CD8-positive, alpha-beta memory T cell (primary cell): ENCODE results near the gene LRFN2. TPM values are rescaled to one million over a fixed set of nuclear protein-coding genes. Genes with fewer than 3 reads are reported as not detected.

Experiments
- CTCF ChIA-PET: fragments of 350-600 bp; sonication (Branson Sonifier 250); formaldehyde crosslinking; loops from one replicate; lab custom pipeline; 2021; ENCODE audit warnings: antibody characterized with exemption; lab: Charles Lee
- POLR2A ChIA-PET: fragments of 350-600 bp; sonication (Branson Sonifier 250); formaldehyde crosslinking; loops from one replicate; lab custom pipeline; 2021; ENCODE audit warnings: antibody characterized with exemption; lab: Charles Lee
- DNase-seq, 5 donors: peaks; one replicate each; pipeline versions ENCODE4 v3.0.0 to v3.0.0-alpha.2; 2020 to 2022; ENCODE audit warnings: mixed read lengths in 1 of 5
- H3K27ac ChIP-seq: one replicate; pipeline ENCODE4 v1.7.0; 2013; ENCODE audit warnings: low read depth, mild to moderate bottlenecking, low read length, moderate library complexity
- H3K27me3 ChIP-seq: 2 replicates; pipeline ENCODE4 v1.7.0; 2013; ENCODE audit warnings: low read length, mild to moderate bottlenecking; ENCODE audit not compliant: insufficient read depth, poor library complexity, severe bottlenecking
- H3K36me3 ChIP-seq: 2 replicates; pipeline ENCODE4 v1.7.0; 2013; ENCODE audit warnings: mild to moderate bottlenecking, low read length, moderate library complexity; ENCODE audit not compliant: insufficient read depth
- H3K4me1 ChIP-seq: 2 replicates; pipeline ENCODE4 v1.7.0; 2013; ENCODE audit warnings: mild to moderate bottlenecking, low read length, moderate library complexity; ENCODE audit not compliant: insufficient read depth
- H3K4me3 ChIP-seq: 2 replicates; pipeline ENCODE4 v1.7.0; 2013; ENCODE audit warnings: mild to moderate bottlenecking, low read length
- H3K9me3 ChIP-seq: 2 replicates; pipeline ENCODE4 v1.7.0; 2013; ENCODE audit warnings: mild to moderate bottlenecking, low read length
- H3K27ac Mint-ChIP-seq, 8 donors: one replicate each; pipeline ENCODE4 v1.8.0; 2020 to 2021; ENCODE audit warnings: mixed read lengths in 8 of 8, mild to moderate bottlenecking in 6 of 8, inconsistent platforms in 3 of 8, moderate library complexity in 3 of 8
- H3K27me3 Mint-ChIP-seq, 2 donors: one replicate each; pipeline ENCODE4 v1.8.0; 2020 to 2021; ENCODE audit warnings: mixed read lengths in 2 of 2, mild to moderate bottlenecking in 1 of 2, moderate library complexity in 1 of 2
- H3K36me3 Mint-ChIP-seq, 3 donors: one replicate each; pipeline ENCODE4 v1.8.0; 2020 to 2021; ENCODE audit warnings: mixed read lengths in 3 of 3, inconsistent platforms in 1 of 3, mild to moderate bottlenecking in 1 of 3
- H3K4me1 Mint-ChIP-seq, 3 donors: one replicate each; pipeline ENCODE4 v1.8.0; 2020 to 2021; ENCODE audit warnings: mixed read lengths in 3 of 3, inconsistent platforms in 1 of 3, mild to moderate bottlenecking in 1 of 3
- H3K4me3 Mint-ChIP-seq, 7 donors: one replicate each; pipeline ENCODE4 v1.8.0; 2020 to 2021; ENCODE audit warnings: mixed read lengths in 7 of 7, mild to moderate bottlenecking in 6 of 7, moderate library complexity in 4 of 7, inconsistent platforms in 2 of 7
- H3K9me3 Mint-ChIP-seq, 5 donors: one replicate each; pipeline ENCODE4 v1.8.0; 2020 to 2022; ENCODE audit warnings: mixed read lengths in 5 of 5, mild to moderate bottlenecking in 3 of 5, moderate library complexity in 2 of 5, inconsistent platforms in 1 of 5
- polyA plus RNA-seq: library from polyadenylated mRNA; unstranded; fragments of 300-500 nt; fragmentation: Illumina TruSeq; gene quantifications from one replicate; pipeline ENCODE4 v1.2.3, GENCODE V29; 2021
- total RNA-seq, 2 experiments: library from RNA; stranded (reverse); gene quantifications; one replicate each; pipeline ENCODE4 v1.2.3, GENCODE V29; 2021

The LRFN2 gene
- total and polyA plus RNA-seq, 3 experiments from 2014 or later = 0.29 TPM; not detected in 2

DNA sequence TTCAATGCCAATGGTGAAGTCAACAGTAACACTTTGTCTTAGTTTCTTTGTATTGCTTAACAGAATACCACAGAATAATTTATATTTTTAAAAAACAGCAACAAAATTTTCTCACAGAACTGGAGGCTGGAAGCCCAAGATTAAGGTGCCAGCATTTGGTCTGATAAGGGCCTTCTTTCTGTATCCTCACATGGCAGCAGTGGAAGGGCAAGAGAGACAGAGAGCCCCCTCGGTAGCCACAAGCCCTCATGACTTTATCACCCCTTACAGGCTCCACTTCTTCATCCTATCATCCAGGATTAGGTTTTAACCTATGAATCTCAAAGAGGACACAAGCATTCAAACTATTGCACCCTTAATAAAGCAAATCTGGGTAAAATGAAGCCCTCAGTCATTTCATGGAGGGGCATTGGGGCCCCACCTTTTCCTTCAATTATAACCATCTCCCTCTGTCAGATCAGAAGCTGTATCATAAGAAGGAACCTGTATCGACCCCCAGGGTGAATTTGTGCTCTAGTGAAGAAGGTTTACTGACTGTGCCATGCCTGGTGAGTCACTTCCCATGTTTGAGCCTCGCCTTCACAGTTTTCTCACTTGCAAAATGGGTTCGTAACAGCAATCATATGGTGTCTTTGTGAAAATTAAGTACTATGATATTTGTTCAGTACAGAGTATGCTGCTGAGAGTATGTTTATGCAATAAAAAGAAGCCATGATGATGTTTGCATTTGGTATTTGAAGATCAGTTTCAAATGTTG, 178.2 kb downstream of the LRFN2 start:
- ChIA-PET POLR2A (no interaction called here), CTCF (no interaction called here)
- no peak for DNase-seq
- peaks cover 5 to 12% of the 10 kb centered on the region in 2 donors for H3K27me3 Mint-ChIP-seq
- Histone ChIP-seq H3K27me3 (no peaks in the 10 kb centered on the region), H3K9me3 (no peaks in the 10 kb centered on the region), H3K4me3 (no peak overlapping the region), H3K27ac (no peak overlapping the region), H3K36me3 (no peaks in the 10 kb centered on the region), H3K4me1 (no peaks in the 10 kb centered on the region)
- H3K4me3 Mint-ChIP-seq = peak overlapping the region in 1 of 7 donors; percentile 41
- no peaks in the 10 kb centered on the region for H3K4me1 Mint-ChIP-seq
- H3K27ac Mint-ChIP-seq = no peak overlapping the region
- H3K9me3 Mint-ChIP-seq = no peaks in the 10 kb centered on the region
- no peaks in the 10 kb centered on the region for H3K36me3 Mint-ChIP-seq

DNA sequence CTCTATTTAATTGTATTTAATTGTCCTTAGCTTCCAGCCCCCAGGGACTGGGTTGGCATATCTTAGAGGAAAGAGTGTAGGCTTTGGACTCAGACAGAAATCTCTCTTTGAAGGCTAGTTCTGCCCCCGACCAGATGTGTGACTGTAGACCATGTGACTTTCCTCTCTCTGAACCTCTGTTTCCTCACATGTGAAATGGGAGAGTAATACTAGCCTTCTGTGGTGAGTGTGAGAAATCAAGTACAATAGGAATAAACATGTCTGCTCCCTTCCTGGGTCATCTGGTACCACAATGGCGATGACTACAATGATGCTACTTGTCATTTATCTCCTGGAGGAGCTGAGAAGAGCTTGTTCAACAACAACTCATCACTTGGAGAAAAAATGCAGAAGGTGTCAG, 179.9 kb downstream of the LRFN2 start:
- DNase-seq = no peak
- no peaks in the 10 kb centered on the region for H3K9me3 ChIP-seq
- H3K4me3 ChIP-seq = no peak overlapping the region
- H3K36me3 ChIP-seq = no peaks in the 10 kb centered on the region
- Mint-ChIP-seq H3K36me3 (no peaks in the 10 kb centered on the region), H3K27me3 (peaks cover 5 to 12% of the 10 kb centered on the region in 2 donors), H3K9me3 (no peaks in the 10 kb centered on the region), H3K4me1 (no peaks in the 10 kb centered on the region), H3K27ac (no peak overlapping the region), H3K4me3 (no peak overlapping the region)
- H3K27me3 ChIP-seq = no peaks in the 10 kb centered on the region
- no peaks in the 10 kb centered on the region for H3K4me1 ChIP-seq
- no peak overlapping the region for H3K27ac ChIP-seq
- ChIA-PET POLR2A (no interaction called here), CTCF (no interaction called here)

DNA sequence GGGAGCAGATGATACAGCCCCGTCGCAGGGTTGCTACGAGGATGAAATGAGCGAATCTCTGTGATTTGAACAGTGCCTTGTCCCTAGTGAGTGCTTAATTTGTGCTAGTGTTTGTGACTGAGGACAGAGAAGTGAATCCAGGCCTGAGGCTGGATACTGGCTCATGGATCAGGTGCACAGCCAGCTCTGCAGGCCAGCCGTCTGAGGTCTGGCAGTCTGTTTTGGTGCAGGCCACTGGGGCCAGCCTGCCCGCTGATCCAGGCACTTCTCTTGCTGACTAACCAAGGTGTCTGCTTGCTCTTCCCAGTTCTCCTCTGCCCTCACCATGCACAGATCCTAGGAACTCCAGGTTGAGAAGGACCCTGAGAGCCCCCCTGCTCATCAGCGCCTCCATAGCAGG, 181.0 kb downstream of the LRFN2 start:
- Histone ChIP-seq H3K27me3 (no peaks in the 10 kb centered on the region), H3K27ac (no peak overlapping the region), H3K4me3 (no peak overlapping the region), H3K4me1 (no peaks in the 10 kb centered on the region), H3K36me3 (no peaks in the 10 kb centered on the region), H3K9me3 (no peaks in the 10 kb centered on the region)
- H3K4me3 Mint-ChIP-seq = no peak overlapping the region
- peaks cover 1 to 8% of the 10 kb centered on the region in 2 donors for H3K27me3 Mint-ChIP-seq
- CTCF ChIA-PET = no interaction called here
- H3K36me3 Mint-ChIP-seq = no peaks in the 10 kb centered on the region
- no peak for DNase-seq
- no peak overlapping the region for H3K27ac Mint-ChIP-seq
- POLR2A ChIA-PET = no interaction called here
- no peaks in the 10 kb centered on the region for H3K9me3 Mint-ChIP-seq
- H3K4me1 Mint-ChIP-seq = no peaks in the 10 kb centered on the region

DNA sequence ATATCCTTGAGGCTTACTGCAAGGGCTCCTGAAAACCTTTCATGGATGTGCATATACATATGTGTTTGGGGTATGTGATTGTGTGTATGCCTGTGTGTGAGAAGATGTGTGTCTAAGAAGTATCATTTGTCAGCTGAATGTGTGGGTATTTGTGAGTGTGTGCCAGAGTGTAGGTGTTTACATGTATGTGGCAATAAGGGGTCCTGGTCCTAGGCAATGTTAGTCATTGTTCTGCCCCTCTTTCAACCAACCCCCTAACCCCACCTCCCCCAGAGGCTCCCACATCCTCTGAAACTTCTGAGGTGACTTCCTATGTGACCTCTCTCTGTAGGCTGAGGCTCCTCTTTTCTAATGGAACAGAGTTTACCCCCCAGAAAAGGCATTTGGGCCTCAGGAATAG, 186.4 kb downstream of the LRFN2 start:
- POLR2A ChIA-PET = no interaction called here
- H3K27me3 Mint-ChIP-seq = no peaks in the 10 kb centered on the region
- H3K9me3 Mint-ChIP-seq = no peaks in the 10 kb centered on the region
- H3K4me1 Mint-ChIP-seq = no peaks in the 10 kb centered on the region
- no peaks in the 10 kb centered on the region for H3K4me1 ChIP-seq
- H3K36me3 ChIP-seq = no peaks in the 10 kb centered on the region
- H3K27me3 ChIP-seq = no peaks in the 10 kb centered on the region
- H3K9me3 ChIP-seq = no peaks in the 10 kb centered on the region
- H3K27ac ChIP-seq = no peak overlapping the region
- no peak for DNase-seq
- no peak overlapping the region for H3K4me3 ChIP-seq
- H3K36me3 Mint-ChIP-seq = no peaks in the 10 kb centered on the region
- H3K27ac Mint-ChIP-seq = no peak overlapping the region
- CTCF ChIA-PET = no interaction called here
- no peak overlapping the region for H3K4me3 Mint-ChIP-seq

DNA sequence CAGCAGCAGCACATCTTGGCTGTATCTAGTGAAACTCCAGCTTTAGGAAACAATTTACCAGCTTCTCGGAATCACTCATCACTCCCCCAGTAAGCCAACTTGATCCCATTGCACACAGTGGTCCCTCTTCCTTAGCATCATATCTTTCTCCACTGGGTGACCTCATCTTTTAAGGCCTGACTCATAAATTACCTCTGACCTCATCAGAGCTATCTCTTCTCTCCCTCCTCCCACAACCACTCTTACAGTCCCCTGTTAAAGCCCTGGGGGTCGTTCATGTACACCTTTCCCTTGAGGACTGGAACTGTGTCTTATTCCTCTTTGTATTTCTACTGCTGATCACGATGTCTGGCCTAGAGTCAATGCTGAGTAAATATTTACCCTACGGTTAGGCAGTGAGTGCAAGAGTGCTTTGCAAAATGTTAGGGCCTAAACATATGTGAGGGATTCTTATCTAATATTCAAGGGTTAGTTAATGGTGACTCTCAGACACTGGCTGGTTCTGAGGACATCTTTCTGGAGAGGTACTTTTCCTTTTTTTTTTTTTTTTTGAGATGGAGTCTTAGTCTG, 187.2 kb downstream of the LRFN2 start:
- no peaks in the 10 kb centered on the region for H3K27me3 Mint-ChIP-seq
- no peaks in the 10 kb centered on the region for H3K36me3 Mint-ChIP-seq
- Histone ChIP-seq H3K4me1 (no peaks in the 10 kb centered on the region), H3K27ac (no peak overlapping the region), H3K9me3 (no peaks in the 10 kb centered on the region), H3K27me3 (no peaks in the 10 kb centered on the region), H3K4me3 (no peak overlapping the region), H3K36me3 (no peaks in the 10 kb centered on the region)
- peak overlapping the region in 1 of 8 donors; percentile 64 for H3K27ac Mint-ChIP-seq
- ChIA-PET CTCF (no interaction called here), POLR2A (no interaction called here)
- DNase-seq = no peak
- no peak overlapping the region for H3K4me3 Mint-ChIP-seq
- H3K9me3 Mint-ChIP-seq = no peaks in the 10 kb centered on the region
- H3K4me1 Mint-ChIP-seq = no peaks in the 10 kb centered on the region

DNA sequence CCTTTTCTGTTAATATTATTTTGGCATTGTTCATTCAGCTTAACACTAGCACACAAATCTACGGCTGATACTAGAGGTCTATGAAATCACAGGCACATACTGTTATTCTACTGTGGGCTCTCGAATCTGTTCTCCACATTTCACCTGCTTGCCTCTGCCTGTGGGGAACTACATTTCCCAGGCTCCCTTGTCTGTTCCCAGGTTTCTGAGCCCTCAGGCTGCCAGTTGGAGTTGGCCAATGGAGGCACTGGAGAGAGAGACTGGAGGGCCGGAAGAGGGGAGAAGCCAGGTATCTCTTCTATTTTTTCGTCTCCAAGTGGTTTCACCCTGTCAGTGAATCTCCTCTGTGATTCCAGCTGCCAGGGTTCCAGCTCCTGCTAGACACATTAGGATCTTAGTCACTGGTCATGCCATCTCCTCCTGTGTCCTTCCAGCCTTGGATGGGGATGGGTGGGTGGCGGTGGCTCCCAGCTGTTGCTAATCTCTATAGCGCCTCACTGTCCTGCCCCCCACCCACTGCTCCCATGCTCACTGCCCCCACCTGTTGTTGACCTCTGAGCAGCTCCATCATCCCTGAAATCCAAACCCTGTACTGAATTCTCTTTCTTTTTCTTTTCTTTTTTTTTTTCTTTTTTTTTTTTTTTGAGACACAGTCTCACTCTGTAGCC, 188.2 kb downstream of the LRFN2 start:
- H3K9me3 ChIP-seq = no peaks in the 10 kb centered on the region
- H3K27me3 Mint-ChIP-seq = no peaks in the 10 kb centered on the region
- no peak overlapping the region for H3K27ac Mint-ChIP-seq
- H3K4me3 ChIP-seq = no peak overlapping the region
- no peaks in the 10 kb centered on the region for H3K4me1 ChIP-seq
- H3K27ac ChIP-seq = no peak overlapping the region
- no peaks in the 10 kb centered on the region for H3K36me3 Mint-ChIP-seq
- H3K27me3 ChIP-seq = no peaks in the 10 kb centered on the region
- no peaks in the 10 kb centered on the region for H3K9me3 Mint-ChIP-seq
- no peak overlapping the region for H3K4me3 Mint-ChIP-seq
- CTCF ChIA-PET = no interaction called here
- POLR2A ChIA-PET = no interaction called here
- no peaks in the 10 kb centered on the region for H3K36me3 ChIP-seq
- no peak for DNase-seq
- no peaks in the 10 kb centered on the region for H3K4me1 Mint-ChIP-seq

DNA sequence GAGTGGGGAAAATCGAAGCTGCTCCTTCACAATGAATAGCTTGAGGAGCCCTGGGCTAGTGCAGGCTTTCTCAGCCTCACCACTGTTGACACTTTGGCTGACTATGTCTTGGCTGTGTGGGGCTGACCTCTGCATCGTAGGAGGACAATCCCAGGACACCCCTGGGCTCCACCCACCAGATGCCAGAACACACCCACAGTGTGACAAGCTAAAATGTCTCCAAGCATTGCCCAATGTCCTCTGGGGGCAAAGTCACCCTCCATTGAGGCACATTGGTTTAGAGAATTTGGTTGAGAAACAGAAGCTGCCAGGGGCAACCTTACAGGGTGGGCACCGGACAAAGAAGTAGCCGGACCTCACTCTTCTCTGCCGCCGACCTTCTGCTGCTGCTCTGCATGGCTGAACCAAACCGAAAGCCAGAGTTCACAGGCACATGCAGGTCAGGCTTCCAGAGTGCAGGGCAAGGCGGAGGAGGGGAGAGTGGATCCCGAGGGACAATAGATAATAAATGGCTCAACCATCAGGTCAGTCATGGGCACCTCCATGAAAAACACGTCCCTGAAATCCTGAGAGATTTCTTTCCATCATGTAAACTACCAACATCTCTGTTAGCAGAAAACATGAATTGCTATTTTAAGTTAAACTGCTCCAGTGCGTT, 189.0 kb downstream of the LRFN2 start:
- no peak overlapping the region for H3K4me3 Mint-ChIP-seq
- Histone ChIP-seq H3K27ac (no peak overlapping the region), H3K9me3 (no peaks in the 10 kb centered on the region), H3K36me3 (no peaks in the 10 kb centered on the region), H3K27me3 (no peaks in the 10 kb centered on the region), H3K4me3 (no peak overlapping the region), H3K4me1 (no peaks in the 10 kb centered on the region)
- no peaks in the 10 kb centered on the region for H3K27me3 Mint-ChIP-seq
- CTCF ChIA-PET = no interaction called here
- peak overlapping the region in 1 of 8 donors; percentile 44 for H3K27ac Mint-ChIP-seq
- DNase-seq = no peak
- POLR2A ChIA-PET = no interaction called here
- H3K36me3 Mint-ChIP-seq = no peaks in the 10 kb centered on the region
- no peaks in the 10 kb centered on the region for H3K4me1 Mint-ChIP-seq
- H3K9me3 Mint-ChIP-seq = no peaks in the 10 kb centered on the region
